SU-DHL-6 (cell line): ENCODE data around the gene RPL32.

Experiments
- H2AFZ ChIP-seq: fragments of 200-600 bp; sonication (generic); 2 replicates; pipeline ENCODE4 v1.6.1; 2014; ENCODE audit warnings: low read depth, mild to moderate bottlenecking, moderate library complexity, mixed read lengths, antibody characterized with exemption, low read length; ENCODE audit not compliant: severe bottlenecking
- H3F3A ChIP-seq: fragments of 200-600 bp; shearing (Covaris generic); 2 replicates; pipeline ENCODE4 v1.6.0; 2016; ENCODE audit warnings: antibody characterized with exemption, mild to moderate bottlenecking; ENCODE audit not compliant: insufficient read depth
- H3K27ac ChIP-seq: fragments of 200-600 bp; sonication (generic); 2 replicates; pipeline ENCODE4 v1.5.1; 2016; ENCODE audit warnings: low read depth, mild to moderate bottlenecking, low read length, moderate library complexity, mixed read lengths
- H3K27me3 ChIP-seq: fragments of 200-600 bp; sonication (generic), shearing (Covaris generic); 2 replicates; pipeline ENCODE4 v1.6.0; 2014; ENCODE audit warnings: mild to moderate bottlenecking, low read length
- H3K36me3 ChIP-seq: fragments of 200-600 bp; sonication (generic); 2 replicates; pipeline ENCODE4 v1.6.1; 2014; ENCODE audit warnings: mild to moderate bottlenecking, low read length, mixed read lengths
- H3K4me2 ChIP-seq: fragments of 300-600, 200-600 bp; shearing (Covaris generic), sonication (generic); 2 replicates; pipeline ENCODE4 v1.6.0; 2014; ENCODE audit warnings: low read length, low read depth, mild to moderate bottlenecking; ENCODE audit not compliant: poor library complexity, severe bottlenecking
- H3K4me3 ChIP-seq: fragments of 200-600 bp; sonication (generic); 2 replicates; pipeline ENCODE4 v1.5.1; 2014; ENCODE audit warnings: antibody characterized with exemption, low read length, mild to moderate bottlenecking, mixed read lengths; ENCODE audit not compliant: insufficient read depth, poor library complexity, severe bottlenecking
- H3K79me2 ChIP-seq: fragments of 200-600 bp; sonication (generic); 2 replicates; pipeline ENCODE4 v1.6.1; 2014; ENCODE audit warnings: mild to moderate bottlenecking, low read length, moderate library complexity; ENCODE audit not compliant: insufficient read depth
- H3K9ac ChIP-seq: fragments of 200-600 bp; sonication (generic); 2 replicates; pipeline ENCODE4 v1.7.0; 2014; ENCODE audit warnings: mild to moderate bottlenecking, low read length
- H3K9me2 ChIP-seq: fragments of 200-600 bp; sonication (generic); replicated peaks from 2 replicates; pipeline ENCODE4 v1.6.1; 2014; ENCODE audit warnings: low read length; ENCODE audit not compliant: insufficient read depth
- H3K9me3 ChIP-seq: fragments of 200-600 bp; sonication (generic); 2 replicates; pipeline ENCODE4 v1.6.1; 2014; ENCODE audit warnings: low read length, mixed read lengths; ENCODE audit not compliant: insufficient read depth
- H4K20me1 ChIP-seq: fragments of 200-600 bp; sonication (generic); 2 replicates; pipeline ENCODE4 v1.6.1; 2014; ENCODE audit warnings: low read depth, mild to moderate bottlenecking, antibody characterized with exemption, low read length, moderate library complexity, mixed read lengths
- CTCF ChIP-seq: fragments of 200-600 bp; sonication (generic); IDR thresholded peaks from one replicate; pipeline ENCODE4 v1.5.1; 2017; ENCODE audit warnings: antibody characterized with exemption, mild to moderate bottlenecking, low read length, moderate library complexity; ENCODE audit not compliant: insufficient read depth, poor library complexity, severe bottlenecking
- EZH2phosphoT487 ChIP-seq: fragments of 200-600 bp; sonication (generic), shearing (Covaris generic); conservative IDR thresholded peaks from 2 replicates; pipeline ENCODE4 v1.6.1; 2018; ENCODE audit warnings: mild to moderate bottlenecking, antibody characterized with exemption, low read length, moderate library complexity, mixed read lengths

The RPL32 gene

GRCh38 chr3:12831301-12831866 is 10.0 kb downstream of the RPL32 start:
- no peak overlapping the region for H2AFZ ChIP-seq
- peaks cover 18% of the 10 kb centered on the region; the same call in 1 of the 2 replicates for H3K36me3 ChIP-seq
- no peak overlapping the region for H3K27ac ChIP-seq
- peaks cover 2% of the 10 kb centered on the region; the same call in 1 of the 2 replicates for H4K20me1 ChIP-seq
- no peak overlapping the region for H3K9ac ChIP-seq
- H3K4me3 ChIP-seq: no peak overlapping the region
- peaks cover 2% of the 10 kb centered on the region; the same call in 1 of the 2 replicates for H3K79me2 ChIP-seq
- peaks cover 45% of the 10 kb centered on the region for H3F3A ChIP-seq
- no peaks in the 10 kb centered on the region for H3K9me2 ChIP-seq
- no peaks in the 10 kb centered on the region for H3K9me3 ChIP-seq
- no peaks in the 10 kb centered on the region for H3K27me3 ChIP-seq
- TF ChIP-seq CTCF (no peak), EZH2phosphoT487 (no peak)
- no peak overlapping the region for H3K4me2 ChIP-seq

GRCh38 chr3:12830785-12831156 is 10.6 kb downstream of the RPL32 start:
- no peak overlapping the region for H3K4me2 ChIP-seq
- no peaks in the 10 kb centered on the region for H3K9me2 ChIP-seq
- no peak overlapping the region for H3K9ac ChIP-seq
- no peaks in the 10 kb centered on the region for H3K9me3 ChIP-seq
- no peaks in the 10 kb centered on the region for H3K27me3 ChIP-seq
- H3K36me3 ChIP-seq: peaks cover 16% of the 10 kb centered on the region; the same call in 1 of the 2 replicates
- no peaks in the 10 kb centered on the region for H4K20me1 ChIP-seq
- H3K79me2 ChIP-seq: no peaks in the 10 kb centered on the region
- H2AFZ ChIP-seq: no peak overlapping the region
- H3K27ac ChIP-seq: no peak overlapping the region
- TF ChIP-seq EZH2phosphoT487 (no peak), CTCF (no peak)
- peaks cover 41% of the 10 kb centered on the region for H3F3A ChIP-seq
- no peak overlapping the region for H3K4me3 ChIP-seq

- Histone ChIP-seq H3K9me3 (no peaks in the 10 kb centered on the region), H3K4me2 (no peak overlapping the region), H3K4me3 (no peak overlapping the region), H3K9ac (no peak overlapping the region), H3K27ac (no peak overlapping the region), H2AFZ (no peak overlapping the region), H3K79me2 (no peaks in the 10 kb centered on the region), H4K20me1 (no peaks in the 10 kb centered on the region), H3K36me3 (peaks cover 9% of the 10 kb centered on the region; the same call in 1 of the 2 replicates), H3K27me3 (no peaks in the 10 kb centered on the region), H3K9me2 (no peaks in the 10 kb centered on the region), H3F3A (peaks cover 35% of the 10 kb centered on the region)
- TF ChIP-seq CTCF: no peak
- TF ChIP-seq EZH2phosphoT487: no peak
These were observed 11.2 kb downstream of the RPL32 start for GRCh38 chr3:12829886-12830784.
